Measurements from ENCODE around the gene RYR2. TPM values are rescaled to one million over a fixed set of nuclear protein-coding genes. Genes with fewer than 3 reads are reported as not detected.

The RYR2 gene
- total RNA-seq, 2 experiments from 2014 or later = not detected

DNA sequence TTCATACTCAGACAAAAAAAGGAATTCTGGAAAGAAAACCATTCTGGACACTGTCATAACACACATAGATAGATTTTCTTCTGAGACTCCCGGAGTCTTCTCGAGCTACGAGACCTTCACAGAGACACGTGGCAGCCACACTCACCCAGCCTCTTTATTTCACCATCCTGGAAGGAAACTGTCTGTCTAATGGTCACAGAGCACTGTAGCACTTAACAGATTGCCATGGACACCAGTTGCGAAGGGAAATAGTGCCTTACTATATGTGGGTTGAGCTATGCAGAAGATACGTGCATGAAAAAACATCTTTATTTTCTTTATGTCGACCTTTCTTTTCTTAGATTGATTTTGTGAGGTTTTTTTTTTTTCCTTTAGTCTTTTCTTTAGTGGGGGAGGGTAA lies 790.9 kb downstream of the RYR2 start:
- Histone ChIP-seq H3K4me1 (ENCODE audit: insufficient read depth, low read length, poor library complexity, severe bottlenecking) (no peaks in the 10 kb centered on the region), H3K9me3 (ENCODE audit: low read length) (no peaks in the 10 kb centered on the region), H4K20me1 (ENCODE audit: insufficient read depth, low read length) (no peaks in the 10 kb centered on the region), H3K79me2 (ENCODE audit: insufficient read depth, low read depth, low read length) (no peaks in the 10 kb centered on the region), H3K36me3 (ENCODE audit: insufficient read depth, low read length) (no peaks in the 10 kb centered on the region), H2AFZ (ENCODE audit: low read length) (no peak overlapping the region), H3K4me2 (ENCODE audit: low read length) (no peak overlapping the region), H3K9me2 (ENCODE audit: insufficient read depth, low read length) (no peaks in the 10 kb centered on the region), H3K4me3 (ENCODE audit: low read depth, low read length, poor library complexity, severe bottlenecking) (no peak overlapping the region), H3K27ac (ENCODE audit: low read depth, low read length, poor library complexity, severe bottlenecking) (no peak overlapping the region)
- CTCF ChIA-PET (ENCODE audit: unreplicated experiment) = no interaction called here
- TF ChIP-seq CTCF (conservative IDR thresholded peaks at IDR 0.05; ENCODE audit: low read length) (no peak), EZH2phosphoT487 (IDR thresholded peaks at IDR 0.05; ENCODE audit: borderline replicate concordance, low read depth, low read length) (no peak)
- BruUV-seq (replicated peaks) = no TSS peak
- intact Hi-C loops (cut with micrococcal nuclease; ENCODE audit: unreplicated experiment) = no loop called here
- POLR2A ChIA-PET = no interaction called here
- no peak for DNase-seq (ENCODE audit: low spot score)

DNA sequence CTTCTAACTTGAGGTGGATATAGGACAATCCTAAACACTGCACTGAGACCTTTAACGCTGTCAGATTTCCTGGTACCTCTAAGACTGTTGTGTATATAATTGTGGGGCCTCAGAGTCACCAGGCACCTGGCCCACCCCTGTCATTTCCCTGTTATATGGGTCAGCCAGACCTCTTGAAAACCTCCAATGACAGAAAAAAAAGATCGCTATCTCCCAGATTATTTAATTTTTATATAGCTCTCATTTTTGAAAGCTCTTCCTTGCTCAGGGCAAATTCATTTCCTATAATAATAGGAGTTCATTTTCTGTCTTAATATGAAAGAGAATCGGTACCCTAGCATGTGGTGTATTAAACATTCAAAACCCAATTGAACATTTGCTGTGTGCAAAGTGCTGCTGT lies 792.1 kb downstream of the RYR2 start:
- no peaks in the 10 kb centered on the region for H4K20me1 ChIP-seq (ENCODE audit: insufficient read depth, low read length)

More for the DNA sequence above, 792.1 kb downstream of the RYR2 start:
- H3K4me3 ChIP-seq (ENCODE audit: low read depth, low read length, poor library complexity, severe bottlenecking) = no peak overlapping the region
- H3K4me2 ChIP-seq (ENCODE audit: low read length) = no peak overlapping the region
- POLR2A ChIA-PET = interaction anchor here (0.5 kb wide), 1 partner anchor 14 kb away, joined by 7 read pairs; no protein-coding TSS in a partner anchor
- H3K4me1 ChIP-seq (ENCODE audit: insufficient read depth, low read length, poor library complexity, severe bottlenecking) = no peaks in the 10 kb centered on the region
- DNase-seq (ENCODE audit: low spot score) = no peak
- TF ChIP-seq CTCF (conservative IDR thresholded peaks at IDR 0.05; ENCODE audit: low read length) (no peak), EZH2phosphoT487 (IDR thresholded peaks at IDR 0.05; ENCODE audit: borderline replicate concordance, low read depth, low read length) (no peak)
- H3K9me2 ChIP-seq (ENCODE audit: insufficient read depth, low read length) = no peaks in the 10 kb centered on the region
- H3K79me2 ChIP-seq (ENCODE audit: insufficient read depth, low read depth, low read length) = no peaks in the 10 kb centered on the region
- H3K27ac ChIP-seq (ENCODE audit: low read depth, low read length, poor library complexity, severe bottlenecking) = no peak overlapping the region
- intact Hi-C loops (cut with micrococcal nuclease; ENCODE audit: unreplicated experiment) = no loop called here
- no peak overlapping the region for H2AFZ ChIP-seq (ENCODE audit: low read length)
- no peaks in the 10 kb centered on the region for H3K36me3 ChIP-seq (ENCODE audit: insufficient read depth, low read length)
- no TSS peak for BruUV-seq (replicated peaks)
- CTCF ChIA-PET (ENCODE audit: unreplicated experiment) = no interaction called here
- H3K9me3 ChIP-seq (ENCODE audit: low read length) = no peaks in the 10 kb centered on the region
